GM12865 (cell line): ENCODE data around the gene UBE2F.

ENCODE experiments used
- DNase-seq: peaks from one replicate; pipeline ENCODE4 v3.0.0; 2010; ENCODE audit warnings: low read depth
- H3K4me3 ChIP-seq: 2 replicates; pipeline ENCODE4 v1.5.1; 2011; ENCODE audit warnings: mild to moderate bottlenecking, low read depth, low read length, control low read depth
- CTCF ChIP-seq: IDR thresholded peaks from 2 replicates; pipeline ENCODE4 v1.5.1; 2011; ENCODE audit warnings: low read length, control low read depth, low read depth, inconsistent platforms; ENCODE audit not compliant: insufficient read depth; ENCODE audit errors: missing control alignments

The UBE2F gene

GRCh38 chr2:238016526-238016925, 49.7 kb downstream of the UBE2F start:
- no peak for DNase-seq
- H3K4me3 ChIP-seq: no peak overlapping the region
- TF ChIP-seq CTCF: no peak

GRCh38 chr2:238019962-238020361, 53.1 kb downstream of the UBE2F start:
- no peak for DNase-seq
- H3K4me3 ChIP-seq: no peak overlapping the region
- no peak for TF ChIP-seq CTCF

GRCh38 chr2:238020816-238021215, 54.0 kb downstream of the UBE2F start:
- H3K4me3 ChIP-seq: no peak overlapping the region
- no peak for TF ChIP-seq CTCF
- no peak for DNase-seq

GRCh38 chr2:238021327-238021726, 54.5 kb downstream of the UBE2F start:
- TF ChIP-seq CTCF: no peak
- DNase-seq: no peak
- H3K4me3 ChIP-seq: no peak overlapping the region

- no peak for TF ChIP-seq CTCF
- no peak for DNase-seq
- H3K4me3 ChIP-seq: no peak overlapping the region
These were observed 55.9 kb downstream of the UBE2F start for GRCh38 chr2:238022594-238023157.

GRCh38 chr2:238023608-238024007, 56.8 kb downstream of the UBE2F start:
- no peak for TF ChIP-seq CTCF
- no peak overlapping the region for H3K4me3 ChIP-seq
- DNase-seq: no peak

- no peak for TF ChIP-seq CTCF
- H3K4me3 ChIP-seq: no peak overlapping the region
- DNase-seq: no peak
These were observed 58.2 kb downstream of the UBE2F start for GRCh38 chr2:238024986-238025385.
